Natural killer cell (primary cell): ENCODE data around the gene WEE2. TPM values are rescaled to one million over a fixed set of nuclear protein-coding genes. Genes with fewer than 3 reads are reported as not detected.

ENCODE experiments used
- ATAC-seq, 3 donors: fragments of 150-1000 bp in 2 of 3; fragments of 200-7000 bp in 1 of 3; cut with Tn5 transposase; 1 replicate in 1 of 3; 2 replicates in 2 of 3; pipeline ENCODE4 v1.10.0; 2021; ENCODE audit warnings: mild to moderate bottlenecking in 2 of 3, moderate library complexity in 2 of 3
- DNase-seq, 2 donors: peaks; one replicate each; pipeline versions ENCODE4 v3.0.0 to v3.0.0-alpha.2; 2013 to 2021; ENCODE audit warnings: mixed read lengths in 1 of 2
- H3K27ac ChIP-seq: one replicate; pipeline ENCODE4 v1.5.1; 2013; ENCODE audit warnings: mild to moderate bottlenecking, low read length
- H3K27me3 ChIP-seq: one replicate; pipeline ENCODE4 v1.6.1; 2013; ENCODE audit warnings: low read length; ENCODE audit not compliant: control insufficient read depth, insufficient read depth
- H3K36me3 ChIP-seq: one replicate; pipeline ENCODE4 v1.6.1; 2013; ENCODE audit warnings: low read length; ENCODE audit not compliant: control insufficient read depth, insufficient read depth
- H3K4me1 ChIP-seq: one replicate; pipeline ENCODE4 v1.6.1; 2013; ENCODE audit warnings: low read length; ENCODE audit not compliant: control insufficient read depth, insufficient read depth
- H3K4me3 ChIP-seq: one replicate; pipeline ENCODE4 v1.5.1; 2013; ENCODE audit warnings: low read length
- H3K9me3 ChIP-seq: one replicate; pipeline ENCODE4 v1.6.1; 2013; ENCODE audit warnings: low read length; ENCODE audit not compliant: control insufficient read depth, insufficient read depth
- H3K27ac Mint-ChIP-seq, 2 donors: one replicate each; pipeline ENCODE4 v1.8.0; 2022; ENCODE audit warnings: mild to moderate bottlenecking in 2 of 2, mixed read lengths in 2 of 2, moderate library complexity in 1 of 2
- H3K27me3 Mint-ChIP-seq, 2 donors: one replicate each; pipeline ENCODE4 v1.8.0; 2022; ENCODE audit warnings: low read depth in 2 of 2, mixed read lengths in 2 of 2
- H3K36me3 Mint-ChIP-seq: one replicate; pipeline ENCODE4 v1.8.0; 2022; ENCODE audit warnings: mixed read lengths
- H3K4me1 Mint-ChIP-seq, 2 donors: one replicate each; pipeline ENCODE4 v1.8.0; 2022; ENCODE audit warnings: mixed read lengths in 2 of 2
- H3K4me3 Mint-ChIP-seq: one replicate; pipeline ENCODE4 v1.8.0; 2022; ENCODE audit warnings: mild to moderate bottlenecking, moderate library complexity, mixed read lengths
- H3K9me3 Mint-ChIP-seq, 2 donors: one replicate each; pipeline ENCODE4 v1.8.0; 2022; ENCODE audit warnings: mixed read lengths in 2 of 2
- CTCF ChIP-seq: fragments of 200-600 bp; IDR thresholded peaks from one replicate; pipeline ENCODE4 v1.8.0; 2022; ENCODE audit warnings: antibody characterized with exemption
- WGBS: methylation state at CpG from one replicate; pipeline ENCODE4 v1.1.7; 2013; ENCODE audit warnings: missing lambda C conversion rate; ENCODE audit not compliant: insufficient coverage; 5-methylcytosine and 5-hydroxymethylcytosine counted together
- intact Hi-C: fragments of 100-400 bp; cut with micrococcal nuclease; formaldehyde crosslinking; loops from one replicate; pipeline ENCODE4 v1.14.2; 2022
- total RNA-seq, 4 donors: library from RNA; stranded (reverse); fragments of 120-200 nt in 1 of 4; gene quantifications; one replicate each; pipeline versions ENCODE4 v1.2.3 to v1.2.4, GENCODE V29; 2013 to 2022

Gene WEE2
- total RNA-seq, 3 donors from 2014 or later (not counting 1 experiment from before 2014, with no cell fraction given), result 0.16 to 0.68 (median 0.23) TPM

GRCh38 chr7:141710301-141710700, 2.1 kb downstream of the WEE2 start:
- H3K27me3 Mint-ChIP-seq, result no peaks in the 10 kb centered on the region
- H3K36me3 ChIP-seq, result no peaks in the 10 kb centered on the region
- no peak for ATAC-seq
- H3K27ac ChIP-seq, result no peak overlapping the region
- peak in 1 of 2 donors; percentile 35 for DNase-seq
- H3K4me3 Mint-ChIP-seq, result no peak overlapping the region
- TF ChIP-seq CTCF, result no peak
- no peaks in the 10 kb centered on the region for H3K36me3 Mint-ChIP-seq
- H3K4me1 Mint-ChIP-seq, result peaks cover 14 to 21% of the 10 kb centered on the region in 2 donors
- H3K27ac Mint-ChIP-seq, result no peak overlapping the region
- H3K9me3 Mint-ChIP-seq, result no peaks in the 10 kb centered on the region
- H3K9me3 ChIP-seq, result no peaks in the 10 kb centered on the region
- H3K4me3 ChIP-seq, result no peak overlapping the region
- H3K4me1 ChIP-seq, result no peaks in the 10 kb centered on the region
- H3K27me3 ChIP-seq, result no peaks in the 10 kb centered on the region
- intact Hi-C loops, result no loop called here
- 55% methylated on average over 1 of the region's 1 CpG for WGBS

DNA sequence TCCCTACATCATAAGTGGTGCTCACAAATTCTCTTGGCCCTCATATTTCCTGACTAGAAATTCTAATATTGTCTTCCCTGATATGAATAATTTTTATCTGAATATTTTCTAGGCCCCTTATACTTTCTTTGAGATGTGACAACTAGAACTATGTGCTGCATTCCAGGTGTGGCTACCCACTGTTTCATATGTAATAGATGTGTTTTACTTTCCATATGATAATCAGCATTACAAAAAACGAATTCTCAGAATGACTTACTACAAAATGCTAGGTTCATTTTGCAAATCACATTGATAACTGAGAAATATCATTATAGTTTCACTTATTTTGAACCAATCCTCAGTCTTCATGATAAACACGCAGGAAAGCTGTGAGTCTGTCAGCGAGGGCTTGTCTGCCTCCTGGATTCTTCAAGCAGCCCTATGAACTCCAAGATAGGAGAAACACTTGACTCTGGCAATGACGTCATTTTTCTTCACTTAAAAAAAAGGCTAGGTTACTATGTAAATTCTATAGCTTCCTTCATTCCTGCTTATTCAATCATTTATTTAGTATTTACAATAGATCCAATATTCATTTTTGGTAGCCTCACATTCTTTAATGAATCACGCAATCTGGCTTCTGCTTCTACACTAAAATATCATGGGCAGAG, 4.6 kb downstream of the WEE2 start:
- H3K36me3 Mint-ChIP-seq, result no peaks in the 10 kb centered on the region
- ATAC-seq (no peak), DNase-seq (no peak)
- no peaks in the 10 kb centered on the region for H3K27me3 Mint-ChIP-seq
- intact Hi-C loops, result no loop called here
- Histone ChIP-seq H3K27me3 (no peaks in the 10 kb centered on the region), H3K27ac (no peak overlapping the region), H3K4me1 (no peaks in the 10 kb centered on the region), H3K9me3 (no peaks in the 10 kb centered on the region), H3K4me3 (no peak overlapping the region), H3K36me3 (no peaks in the 10 kb centered on the region)
- WGBS, result 94% methylated on average over 5 of the region's 5 CpGs
- peaks cover 14 to 21% of the 10 kb centered on the region in 2 donors for H3K4me1 Mint-ChIP-seq
- H3K4me3 Mint-ChIP-seq, result no peak overlapping the region
- TF ChIP-seq CTCF, result no peak
- no peaks in the 10 kb centered on the region for H3K9me3 Mint-ChIP-seq
- H3K27ac Mint-ChIP-seq, result no peak overlapping the region

DNA sequence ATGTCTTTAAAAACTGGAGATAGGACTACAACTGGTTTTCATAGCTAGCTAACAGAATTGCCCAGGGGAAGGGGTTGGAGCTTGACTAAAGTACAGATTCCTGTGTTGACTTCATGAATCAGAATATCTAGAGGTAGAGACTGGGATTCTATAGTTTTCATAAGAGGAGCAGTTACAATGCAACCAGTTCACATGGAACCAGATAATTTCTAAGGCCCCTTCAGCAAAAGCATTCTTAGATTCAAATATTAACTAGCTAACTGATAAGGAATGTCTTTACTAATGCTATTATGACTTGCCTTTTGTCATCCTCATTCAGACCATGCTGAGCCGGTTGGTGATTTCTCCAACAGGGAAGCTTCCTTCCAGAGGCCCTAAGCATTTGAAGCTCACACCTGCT, 5.7 kb downstream of the WEE2 start:
- Mint-ChIP-seq H3K36me3 (no peaks in the 10 kb centered on the region), H3K4me1 (peaks cover 14 to 21% of the 10 kb centered on the region in 2 donors), H3K4me3 (no peak overlapping the region), H3K9me3 (no peaks in the 10 kb centered on the region), H3K27ac (no peak overlapping the region), H3K27me3 (no peaks in the 10 kb centered on the region)
- Histone ChIP-seq H3K9me3 (no peaks in the 10 kb centered on the region), H3K4me1 (no peaks in the 10 kb centered on the region), H3K27ac (no peak overlapping the region), H3K36me3 (no peaks in the 10 kb centered on the region), H3K4me3 (no peak overlapping the region), H3K27me3 (no peaks in the 10 kb centered on the region)
- WGBS, result 100% methylated on average over 1 of the region's 1 CpG
- intact Hi-C loops, result no loop called here
- DNase-seq (no peak), ATAC-seq (no peak)
- no peak for TF ChIP-seq CTCF

DNA sequence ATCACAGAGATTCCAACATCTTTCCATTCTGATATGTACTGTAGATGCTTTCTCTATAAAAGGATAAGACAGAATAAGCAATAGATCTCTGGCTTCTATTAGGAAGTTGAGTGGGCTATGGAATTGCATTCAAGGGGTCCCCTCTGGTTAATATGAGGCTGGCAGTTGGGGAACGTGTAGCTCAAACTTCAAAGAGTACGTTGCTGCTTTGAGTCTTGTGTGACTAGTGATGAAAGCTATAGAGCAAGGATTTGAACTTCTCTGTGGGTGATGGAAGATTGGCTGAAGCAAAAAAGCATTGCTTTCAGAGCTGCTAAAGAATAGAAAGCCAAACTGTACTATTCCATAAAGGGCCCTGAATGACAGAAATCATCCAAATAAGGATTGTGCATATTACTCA, 6.4 kb downstream of the WEE2 start:
- no peaks in the 10 kb centered on the region for H3K27me3 ChIP-seq
- no peak for TF ChIP-seq CTCF
- H3K4me3 Mint-ChIP-seq, result no peak overlapping the region
- no peaks in the 10 kb centered on the region for H3K9me3 Mint-ChIP-seq
- ATAC-seq (no peak), DNase-seq (no peak)
- H3K4me1 Mint-ChIP-seq, result peaks cover 14 to 21% of the 10 kb centered on the region in 2 donors
- H3K27me3 Mint-ChIP-seq, result no peaks in the 10 kb centered on the region
- H3K9me3 ChIP-seq, result no peaks in the 10 kb centered on the region
- H3K36me3 ChIP-seq, result no peaks in the 10 kb centered on the region
- H3K36me3 Mint-ChIP-seq, result no peaks in the 10 kb centered on the region
- H3K4me3 ChIP-seq, result no peak overlapping the region
- H3K27ac Mint-ChIP-seq, result no peak overlapping the region
- no peaks in the 10 kb centered on the region for H3K4me1 ChIP-seq
- 85% methylated on average over 2 of the region's 2 CpGs for WGBS
- intact Hi-C loops, result no loop called here
- H3K27ac ChIP-seq, result no peak overlapping the region
